GM03348 (cell line): ENCODE results near the gene TMEM132C.

Experiments
- DNase-seq: peaks from one replicate; pipeline ENCODE4 v3.0.0; 2012; ENCODE audit warnings: low spot score

The TMEM132C gene

DNA sequence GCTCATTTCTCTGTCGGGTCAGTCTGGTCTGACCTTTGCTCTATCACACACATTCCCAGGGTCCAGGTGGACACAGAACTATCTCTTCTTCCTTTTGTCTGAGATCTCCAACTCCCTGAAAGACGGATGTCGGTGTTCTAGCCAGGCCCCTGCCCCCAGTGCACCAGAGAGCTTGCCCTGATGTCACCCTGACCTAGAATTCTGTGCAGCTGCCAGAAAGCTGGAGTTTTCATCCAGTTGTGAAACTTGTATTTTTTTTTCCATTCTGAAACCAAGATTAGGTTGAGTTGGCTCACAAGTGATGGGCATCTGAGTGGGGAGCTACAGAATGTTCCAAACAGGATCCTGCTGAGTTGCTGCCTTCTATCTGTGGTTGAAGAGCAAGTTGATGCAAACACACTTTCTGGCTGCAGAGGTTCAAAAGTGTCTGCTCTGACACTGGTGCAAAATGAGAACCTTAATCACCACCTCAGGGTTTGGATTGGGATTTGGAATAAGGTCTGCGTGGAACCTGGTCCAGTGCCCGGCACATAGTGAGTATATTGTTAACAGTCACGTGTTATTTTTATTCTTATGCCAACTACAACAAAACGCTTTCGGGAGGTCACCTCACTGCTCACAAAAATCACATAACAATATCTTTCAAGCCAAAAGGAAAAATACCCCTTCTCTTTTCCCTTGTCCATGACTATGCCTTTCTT lies 345.3 kb downstream of the TMEM132C start:
- no peak for DNase-seq

DNA sequence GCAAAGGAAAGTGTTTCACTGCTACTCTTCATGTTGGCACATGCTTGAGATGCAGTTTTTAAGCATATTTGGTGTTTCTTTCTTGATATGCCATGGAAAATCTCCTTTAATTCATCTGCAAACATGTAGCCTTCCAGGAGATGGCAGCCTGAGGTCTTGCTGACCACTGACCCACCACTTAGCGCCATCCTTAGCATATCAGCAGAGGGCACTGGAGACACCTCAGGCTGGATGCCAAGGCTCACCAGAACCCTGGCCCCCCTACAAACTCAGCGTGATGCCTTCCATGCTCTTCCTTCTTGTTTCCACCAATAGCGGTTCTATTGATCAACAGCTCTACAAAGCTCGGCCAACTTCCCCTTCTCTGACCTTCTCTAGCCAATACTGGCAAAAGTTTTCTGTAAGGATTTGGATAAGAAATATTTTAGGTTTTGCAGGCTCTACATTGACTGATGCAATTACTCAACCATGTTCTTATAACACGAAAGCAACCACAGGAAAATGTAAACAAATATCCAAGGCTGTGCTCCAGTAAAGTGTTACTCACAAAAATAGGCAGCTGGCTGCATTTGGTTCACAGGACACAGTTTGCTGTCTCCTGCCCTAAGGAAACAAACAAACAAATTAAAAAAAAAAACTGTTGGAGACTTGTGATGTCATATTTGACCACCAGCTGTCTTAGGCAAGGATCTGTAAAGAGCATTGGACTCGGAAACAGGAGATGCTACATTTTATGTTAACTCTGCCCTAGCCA lies 347.0 kb downstream of the TMEM132C start:
- no peak for DNase-seq

DNA sequence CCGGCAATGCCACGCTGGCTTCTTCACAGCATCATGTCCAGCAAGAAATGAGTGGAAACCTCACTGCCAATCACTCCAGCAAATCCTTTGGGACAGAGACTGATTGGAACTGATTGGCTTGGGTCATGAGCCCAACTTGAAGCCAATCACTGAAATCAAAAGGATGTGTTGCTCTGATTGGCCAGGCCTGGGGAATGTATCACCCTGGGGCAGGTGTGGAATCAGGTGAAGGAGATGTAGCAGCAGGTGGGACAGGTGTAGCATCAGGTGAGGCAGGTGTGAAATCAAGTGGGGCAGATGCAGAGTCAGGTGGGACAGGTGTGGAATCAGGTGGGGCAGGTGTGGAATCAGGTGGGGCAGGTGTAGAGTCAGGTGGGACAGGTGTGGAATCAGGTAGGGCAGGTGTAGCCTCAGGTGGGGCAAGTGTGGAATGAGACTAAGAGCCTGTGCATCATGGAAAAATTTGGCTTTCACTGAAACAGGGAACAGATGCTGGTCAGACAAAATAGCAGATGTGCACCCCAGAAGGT lies 350.4 kb downstream of the TMEM132C start:
- DNase-seq, result no peak

DNA sequence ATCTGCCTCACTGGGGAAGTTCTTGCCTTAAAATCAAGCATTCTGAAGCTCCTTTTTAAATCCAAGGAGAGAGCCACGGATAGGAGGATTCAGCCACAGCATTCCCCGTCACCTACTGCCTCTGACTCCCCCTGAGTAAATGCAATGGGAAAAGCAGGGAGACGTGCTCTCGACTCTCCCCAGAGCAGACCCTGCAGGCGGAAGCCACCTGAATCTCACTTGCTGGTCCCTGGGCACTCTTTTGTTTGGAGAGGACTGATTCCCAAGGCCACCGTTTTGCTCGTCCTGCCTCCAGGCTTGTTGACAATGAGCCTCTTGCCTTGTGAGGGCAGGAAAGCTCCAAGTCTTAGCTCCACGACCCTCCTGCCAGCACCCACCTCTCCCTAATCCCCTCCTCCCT lies 352.3 kb downstream of the TMEM132C start:
- DNase-seq, result no peak

DNA sequence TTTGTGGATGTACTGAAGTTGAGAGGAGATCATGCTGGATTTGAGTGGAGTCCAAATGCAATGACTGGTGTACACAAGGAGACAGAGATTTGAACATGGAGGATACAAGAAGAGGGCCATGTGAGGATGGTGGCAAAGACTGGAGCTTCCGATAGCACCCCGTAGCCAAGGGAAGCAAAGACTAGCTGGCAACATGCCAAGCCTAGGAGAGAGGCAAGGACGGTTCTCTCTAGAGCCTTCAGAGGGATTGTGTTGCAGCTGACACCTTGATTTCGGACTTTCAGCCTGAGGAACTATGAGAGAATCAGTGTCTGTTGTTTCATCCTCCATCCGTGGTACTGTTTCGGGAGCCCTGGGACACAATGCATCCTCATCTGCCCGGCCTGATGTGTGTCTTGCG lies 354.3 kb downstream of the TMEM132C start:
- DNase-seq, result no peak

DNA sequence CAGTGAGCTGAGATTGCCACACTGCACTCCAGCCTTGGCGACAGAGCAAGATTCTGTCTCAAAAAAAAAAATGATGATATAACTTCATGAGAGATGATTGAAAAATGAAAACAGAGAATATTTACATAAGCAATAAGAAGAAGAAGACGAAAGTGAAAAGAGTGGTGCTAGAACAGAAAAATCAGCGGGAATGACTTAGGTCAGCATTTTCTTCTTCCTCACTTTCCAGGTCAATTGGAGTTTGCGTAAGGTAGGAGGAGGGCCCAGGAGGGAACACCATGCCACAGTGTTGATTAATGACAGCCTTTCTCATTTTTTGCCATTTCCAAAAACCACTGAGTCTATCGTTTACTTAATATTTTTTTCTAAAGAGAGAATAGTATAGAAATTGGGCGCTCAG lies 356.8 kb downstream of the TMEM132C start:
- DNase-seq, result no peak

DNA sequence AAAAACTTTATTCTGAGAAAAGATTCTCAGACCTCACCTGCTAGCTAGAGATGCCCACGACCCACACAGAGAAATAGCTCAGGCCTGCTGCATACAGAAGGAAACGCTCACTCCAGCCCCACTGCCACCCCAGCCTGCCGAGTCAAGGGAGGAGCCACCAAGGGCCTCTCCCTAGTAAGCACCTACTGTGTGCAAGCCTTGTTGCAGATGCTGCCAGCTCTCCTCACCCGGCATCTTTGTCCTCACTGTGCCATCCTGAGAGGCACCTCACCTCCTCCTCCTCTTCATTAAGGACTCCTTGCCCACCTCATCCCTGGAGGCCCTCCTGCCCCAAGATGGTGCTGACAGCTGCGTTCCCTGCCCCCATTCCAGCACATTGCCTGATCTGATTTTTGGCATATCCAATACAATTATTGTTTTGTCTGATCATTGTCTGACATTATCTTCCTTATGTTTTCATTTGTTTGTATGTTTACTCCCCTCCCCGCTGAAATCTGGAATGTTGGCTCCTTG lies 359.9 kb downstream of the TMEM132C start:
- no peak for DNase-seq

DNA sequence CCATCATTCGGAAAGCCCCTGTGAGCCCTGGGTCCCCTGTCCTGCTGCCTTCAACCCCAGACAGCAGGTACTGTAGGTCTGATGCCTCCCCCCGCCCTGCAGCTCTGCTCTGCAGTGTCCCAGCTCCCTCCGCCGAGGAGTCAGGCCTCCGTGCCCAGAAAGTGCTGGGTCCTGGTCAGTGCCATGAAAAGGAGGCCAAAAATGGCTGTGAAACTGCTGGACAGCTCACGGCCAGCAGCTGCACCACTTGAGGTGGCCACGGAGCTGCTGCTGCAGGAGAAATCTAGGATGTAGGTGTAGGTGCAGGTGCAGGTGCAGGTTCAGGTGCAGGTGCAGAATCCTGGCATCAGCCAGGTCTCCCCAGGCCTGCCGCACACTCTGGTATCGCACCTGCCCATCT lies 360.7 kb downstream of the TMEM132C start:
- DNase-seq, result no peak

DNA sequence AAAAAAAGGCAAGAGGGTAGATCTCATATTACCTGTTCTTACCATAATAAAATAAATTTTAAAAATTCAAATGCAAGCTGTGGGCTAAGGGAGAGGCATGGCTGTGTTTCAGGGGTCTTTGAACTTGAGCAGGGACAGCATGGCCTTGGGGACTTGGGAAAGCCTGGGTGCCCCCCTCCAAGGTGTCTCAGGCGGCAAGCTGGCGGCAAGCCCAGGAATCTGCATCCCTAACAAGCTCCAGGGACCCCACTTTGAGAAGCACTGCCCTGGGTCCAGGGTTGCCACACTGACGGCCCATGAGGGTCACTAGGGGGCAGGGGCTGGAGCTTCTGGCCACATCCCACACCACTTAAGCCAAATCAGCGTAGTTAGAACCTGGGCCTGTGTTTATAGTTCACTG lies 363.0 kb downstream of the TMEM132C start:
- no peak for DNase-seq

DNA sequence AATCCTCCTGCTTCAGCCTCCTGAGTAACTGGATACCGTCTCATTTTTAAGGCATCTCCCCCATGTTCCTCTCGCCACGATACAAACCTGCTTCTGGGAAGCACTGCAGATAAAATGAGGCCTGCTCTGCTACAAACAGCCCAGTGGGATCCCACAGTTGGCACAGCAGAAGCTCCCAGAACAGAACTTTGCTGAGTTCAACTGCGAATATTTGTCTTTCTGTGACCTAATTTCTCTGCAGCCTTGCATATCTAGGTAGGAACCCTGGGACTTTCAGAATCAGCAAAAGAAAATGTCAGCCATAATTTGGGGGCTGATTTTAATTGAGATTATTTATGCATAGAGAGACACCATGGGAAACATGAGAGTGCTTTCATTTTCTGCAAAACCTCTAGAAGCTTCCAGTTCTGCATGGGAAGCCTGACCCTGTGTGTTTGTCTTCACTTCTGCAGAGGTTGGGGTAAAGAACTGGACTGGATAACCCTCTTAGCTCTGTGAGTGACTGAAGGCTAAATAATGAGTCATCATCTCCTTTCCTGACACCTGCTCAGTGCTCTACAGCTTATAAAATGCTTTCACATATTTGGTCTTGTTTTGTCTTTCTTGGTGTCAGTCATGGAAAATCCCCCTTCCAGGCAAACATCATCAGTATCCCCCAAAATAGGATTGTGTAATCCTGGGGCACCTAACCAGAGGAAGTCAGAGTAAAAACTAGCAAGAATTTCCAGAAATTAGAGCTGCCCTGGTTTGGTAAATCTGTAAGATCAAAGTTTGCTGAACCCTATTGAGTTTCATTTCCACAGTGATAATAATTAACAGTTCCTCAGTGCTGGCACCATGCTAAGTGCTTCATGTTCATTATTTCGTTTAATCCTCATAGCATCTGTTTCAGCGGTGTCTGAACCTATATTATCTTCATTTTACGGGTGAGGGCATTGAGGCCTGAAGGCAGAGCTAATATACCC lies 371.0 kb downstream of the TMEM132C start:
- no peak for DNase-seq

DNA sequence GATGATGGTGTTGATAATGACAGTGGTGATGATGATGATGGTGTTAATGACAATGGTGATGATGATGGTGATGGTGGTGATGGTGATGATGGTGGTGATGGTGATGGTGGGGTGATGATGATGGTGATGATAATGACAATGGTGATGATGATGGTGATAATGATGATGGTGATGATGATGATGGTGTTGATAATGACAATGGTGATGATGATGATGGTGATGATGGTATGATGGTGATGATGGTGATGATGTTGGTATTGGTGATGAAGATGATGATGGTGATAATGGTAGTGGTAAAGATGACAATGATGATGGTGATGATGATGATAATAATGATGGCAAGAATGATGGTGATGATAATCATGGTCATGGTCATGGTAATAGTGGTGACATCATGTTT lies 372.1 kb downstream of the TMEM132C start:
- DNase-seq, result no peak

DNA sequence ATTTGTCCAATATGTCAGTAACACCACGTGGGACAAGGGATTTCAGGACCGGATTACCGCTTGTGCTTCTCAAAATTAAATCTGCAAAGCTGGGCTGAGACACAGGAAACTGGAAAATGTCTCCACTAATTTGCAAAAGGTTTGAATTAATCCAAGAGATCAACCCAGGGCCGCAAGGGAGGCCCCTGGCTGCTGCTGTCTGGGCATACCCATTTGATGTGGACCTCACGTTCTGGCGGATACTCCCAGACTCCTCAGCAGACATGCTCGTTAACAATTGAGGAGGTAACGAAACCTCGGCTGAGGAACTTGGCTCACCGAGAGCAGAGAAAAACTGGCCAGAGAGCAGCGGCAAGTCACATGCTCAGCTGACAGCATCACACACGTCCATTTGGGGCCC lies 376.2 kb downstream of the TMEM132C start:
- no peak for DNase-seq

DNA sequence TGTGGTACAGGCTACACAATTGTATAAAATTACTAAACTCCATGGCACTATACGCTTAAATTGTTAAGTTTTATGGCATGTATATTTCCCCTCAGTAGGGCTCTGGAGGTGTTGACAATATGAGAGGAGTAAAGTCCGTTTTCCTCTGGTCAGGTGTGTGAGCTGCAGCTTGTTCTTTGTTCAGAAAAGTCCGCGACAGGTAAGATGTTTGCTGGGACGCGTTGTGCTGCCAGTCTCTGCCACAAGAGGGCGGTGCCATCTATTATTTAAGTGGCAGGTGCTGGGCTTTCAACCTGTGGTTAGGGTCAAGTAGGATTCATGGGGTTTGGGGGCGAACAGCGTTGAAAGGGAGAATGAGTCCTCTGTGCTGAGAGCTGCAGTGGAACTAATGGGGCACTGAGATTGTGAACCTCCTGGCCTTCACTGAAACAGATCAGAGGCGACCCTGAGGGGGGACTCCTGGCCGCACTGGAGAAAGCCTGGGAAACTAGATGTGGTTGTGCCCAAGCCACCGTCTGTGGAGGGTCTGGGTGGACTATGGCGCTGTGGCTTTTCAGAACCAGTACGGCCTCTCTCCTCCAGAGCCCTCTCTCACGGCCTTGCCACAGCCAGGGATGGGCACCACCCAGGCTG lies 377.8 kb downstream of the TMEM132C start:
- no peak for DNase-seq

DNA sequence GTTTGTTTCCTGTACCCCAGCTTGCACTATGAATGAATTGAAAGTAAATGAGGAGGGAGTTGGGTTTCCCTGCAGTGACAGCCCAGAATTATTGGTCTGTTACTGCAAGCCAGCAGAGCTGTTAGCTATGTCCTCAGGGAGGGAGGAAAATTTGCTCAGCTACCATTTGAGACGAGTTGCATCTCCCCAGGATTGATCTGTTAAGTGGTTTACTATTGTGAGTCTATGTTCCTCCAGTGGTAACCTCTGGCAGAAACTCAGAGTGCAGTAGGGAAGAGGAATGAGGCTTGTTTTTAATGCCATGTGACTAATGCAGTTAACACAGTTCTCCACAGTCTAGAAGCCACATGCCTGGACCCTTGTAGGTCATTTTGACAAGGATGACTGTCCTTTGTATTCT lies 382.9 kb downstream of the TMEM132C start:
- DNase-seq, result no peak

DNA sequence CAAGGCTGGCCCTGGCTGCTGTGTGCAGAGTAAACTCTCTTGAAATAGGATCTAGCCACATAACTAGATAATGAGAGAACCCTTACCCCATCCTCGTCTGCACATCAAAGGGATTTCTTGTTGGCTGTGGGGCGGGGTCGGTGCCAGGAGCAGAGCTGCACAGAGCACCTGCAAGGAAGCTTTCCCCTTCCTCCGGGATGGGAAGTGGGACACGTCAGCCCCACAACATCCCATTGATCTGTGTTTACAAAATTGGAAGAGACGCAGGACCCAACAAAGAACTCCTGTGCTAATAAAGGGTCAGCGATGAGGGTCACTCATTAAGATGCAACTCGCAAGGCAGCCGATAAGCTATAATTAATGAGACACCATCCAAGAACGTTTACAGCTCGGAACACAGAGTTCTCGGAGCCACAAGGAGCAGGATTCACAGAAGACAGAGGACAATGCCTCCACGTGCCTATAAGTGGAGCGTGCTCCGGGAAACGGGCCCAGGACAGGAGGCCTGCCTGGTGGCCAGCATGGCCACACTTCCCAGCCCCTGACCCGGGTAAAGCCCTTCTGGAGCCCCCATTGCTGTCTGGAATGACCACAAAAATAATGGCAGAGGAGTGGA lies 385.3 kb downstream of the TMEM132C start:
- DNase-seq, result no peak

DNA sequence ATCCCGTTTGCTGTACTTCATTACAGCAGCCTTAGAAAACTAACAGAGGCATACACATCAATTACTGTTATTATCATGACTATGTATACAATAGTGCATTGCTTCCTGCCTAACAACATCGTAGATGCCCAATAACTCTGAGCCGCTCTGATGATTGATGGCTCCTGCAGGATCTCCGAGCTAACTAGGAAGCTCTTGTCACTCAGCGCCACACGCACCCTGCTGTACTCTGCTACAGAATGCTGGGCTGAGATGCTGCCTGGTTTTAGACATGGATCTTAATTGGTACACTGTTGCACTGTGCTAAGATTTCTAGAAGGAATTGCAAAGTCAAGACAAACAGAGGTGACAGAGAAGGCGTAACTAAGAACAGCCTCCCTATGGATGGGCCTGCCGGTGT lies 387.5 kb downstream of the TMEM132C start:
- DNase-seq, result no peak

DNA sequence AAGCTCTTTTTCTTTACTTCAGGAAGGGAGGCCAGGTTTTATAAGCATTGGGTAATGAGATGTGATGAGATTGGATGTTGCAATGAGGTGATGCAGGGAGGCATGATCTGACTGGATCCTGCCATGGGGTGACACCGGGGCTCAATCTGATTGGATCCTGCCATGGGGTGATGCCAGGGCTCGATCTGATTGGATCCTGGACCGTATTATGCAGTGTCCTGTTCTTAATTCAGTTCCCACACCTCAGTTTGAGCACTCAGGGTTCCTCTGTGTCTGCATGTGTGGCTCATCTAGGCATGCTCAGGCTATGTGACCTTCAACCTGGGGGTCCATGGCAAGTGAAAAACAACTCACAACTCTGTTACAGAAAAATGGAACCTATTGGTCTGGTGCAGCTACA lies 390.4 kb downstream of the TMEM132C start:
- no peak for DNase-seq

DNA sequence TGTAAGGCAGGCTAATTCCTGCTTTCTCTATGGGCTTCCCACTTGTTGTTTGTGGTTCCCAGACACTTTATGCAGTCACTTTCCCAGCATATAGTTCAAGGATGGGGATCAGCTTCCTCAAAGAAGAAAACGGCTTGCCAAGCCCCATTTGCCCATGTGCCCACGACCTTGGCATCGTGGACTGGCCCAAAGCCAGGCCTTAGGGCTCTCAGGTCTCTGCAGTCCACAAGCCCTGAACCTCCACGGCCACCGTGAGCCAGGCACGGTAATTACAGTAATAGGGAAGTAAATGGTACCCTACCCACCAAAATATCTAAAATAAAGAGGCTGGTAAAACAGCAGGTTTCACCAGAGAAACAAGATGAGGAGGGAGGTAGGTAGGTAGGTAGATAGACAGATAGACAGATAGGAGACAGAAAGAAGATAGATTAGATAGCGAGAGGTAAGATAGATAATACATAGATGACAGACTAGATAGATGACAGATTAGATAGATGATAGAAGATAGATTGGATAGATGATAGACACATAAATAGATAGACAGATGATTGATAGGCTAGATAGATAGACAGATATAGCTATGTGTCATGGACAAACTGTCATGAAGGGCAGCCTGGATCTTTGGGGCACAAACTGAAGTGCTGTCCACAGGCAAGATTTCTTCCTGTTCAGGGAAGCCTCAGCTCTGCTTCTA lies 393.7 kb downstream of the TMEM132C start:
- no peak for DNase-seq

DNA sequence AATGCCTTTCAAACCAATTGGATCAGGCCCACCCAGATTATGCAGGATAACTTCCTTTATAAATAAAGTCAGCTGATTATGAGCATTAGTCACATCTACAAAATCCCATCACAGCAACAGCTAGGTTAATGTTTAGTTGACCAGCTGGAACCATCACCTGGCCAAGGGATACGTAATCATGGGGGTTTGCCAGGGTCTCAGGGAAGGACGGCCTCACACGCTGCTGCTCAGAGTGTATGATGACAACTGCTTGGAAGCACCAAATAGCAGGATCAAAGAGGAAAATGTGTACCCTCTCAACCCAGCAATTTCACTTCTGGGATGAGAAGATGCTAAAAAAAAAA lies 394.2 kb downstream of the TMEM132C start:
- no peak for DNase-seq

DNA sequence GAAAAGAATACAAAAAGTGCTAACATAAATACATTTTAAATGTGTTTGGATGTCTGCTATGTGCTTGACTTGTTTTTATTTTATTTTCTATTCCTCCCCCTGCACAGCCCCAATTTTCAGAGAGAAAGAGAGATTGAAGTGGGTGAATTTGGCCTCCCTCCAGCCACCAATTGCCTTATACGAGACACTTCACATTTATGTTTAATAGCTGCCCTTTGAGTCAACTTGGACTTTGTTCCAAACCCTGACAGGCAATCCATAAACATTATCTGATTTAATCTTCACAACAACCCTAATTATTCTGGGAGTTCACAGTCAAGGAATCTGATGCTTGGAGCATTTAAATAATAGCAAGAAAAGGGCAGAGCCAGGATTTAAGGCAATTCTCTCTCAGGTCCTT lies 395.1 kb downstream of the TMEM132C start:
- no peak for DNase-seq

DNA sequence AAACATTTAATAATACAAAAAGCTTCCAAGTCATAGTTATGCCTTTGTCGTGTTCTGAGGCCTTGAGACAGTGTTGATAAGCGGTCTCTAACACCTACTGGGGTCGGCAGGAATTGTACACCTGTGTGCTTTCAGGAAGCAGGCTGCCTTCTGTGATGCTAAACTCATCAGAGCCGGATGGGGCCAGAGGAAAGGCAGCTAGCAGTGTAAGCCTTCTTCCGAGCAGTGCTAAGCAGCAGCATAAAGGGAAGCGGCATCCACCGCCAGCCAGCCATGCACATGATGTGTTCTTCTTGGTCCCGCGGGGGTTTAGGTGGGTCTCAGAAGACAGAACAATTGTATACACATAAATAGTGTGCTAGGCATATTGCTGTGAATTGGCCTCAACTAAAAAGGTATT lies 397.5 kb downstream of the TMEM132C start:
- no peak for DNase-seq
